Hematopoietic multipotent progenitor cell (in vitro differentiated cells): Measurements from ENCODE around the gene LIPG. TPM values are rescaled to one million over a fixed set of nuclear protein-coding genes. Genes with fewer than 3 reads are reported as not detected.

ENCODE experiments used
- DNase-seq, 3 donors: peaks; one replicate each; pipeline ENCODE4 v3.0.0-alpha.2; 2011 to 2015; ENCODE audit warnings: low read depth in 2 of 3, low spot score in 2 of 3
- total RNA-seq: library from RNA; depleted of rRNA; stranded (reverse); fragments of >200 nt; gene quantifications from one replicate; pipeline ENCODE4 v1.2.3, GENCODE V29; 2012

LIPG gene
- total RNA-seq, 1 donor: under 0.01 TPM

GRCh38 chr18:49546278-49546677, 15.6 kb upstream of the LIPG start:
- no peak for DNase-seq

- no peak for DNase-seq
Measured at GRCh38 chr18:49546719-49547273, 15.1 kb upstream of the LIPG start.

- DNase-seq: no peak
Measured at GRCh38 chr18:49547701-49548100, 14.2 kb upstream of the LIPG start.

- DNase-seq: no peak
Measured at GRCh38 chr18:49548229-49548636, 13.6 kb upstream of the LIPG start.

- DNase-seq: no peak
Measured at GRCh38 chr18:49550621-49551339, 11.1 kb upstream of the LIPG start.

- DNase-seq: no peak
Measured at GRCh38 chr18:49553003-49553402, 8.9 kb upstream of the LIPG start.

GRCh38 chr18:49555641-49556040, 6.2 kb upstream of the LIPG start:
- DNase-seq: no peak

- no peak for DNase-seq
Measured at GRCh38 chr18:49558356-49558755, 3.5 kb upstream of the LIPG start.

- DNase-seq: peak in 1 of 3 donors; percentile 48
Measured at GRCh38 chr18:49559326-49559931, 2.4 kb upstream of the LIPG start.

- no peak for DNase-seq
Measured at GRCh38 chr18:49560277-49560623, 1.6 kb upstream of the LIPG start.

- DNase-seq: no peak
Measured at GRCh38 chr18:49560624-49561288, 1.1 kb upstream of the LIPG start.

GRCh38 chr18:49562481-49563129, 748 bp downstream of the LIPG start:
- no peak for DNase-seq

- no peak for DNase-seq
Measured at GRCh38 chr18:49563130-49563540, 1.3 kb downstream of the LIPG start.

- no peak for DNase-seq
Measured at GRCh38 chr18:49563701-49564517, 2.1 kb downstream of the LIPG start.

- no peak for DNase-seq
Measured at GRCh38 chr18:49564518-49564834, 2.6 kb downstream of the LIPG start.

GRCh38 chr18:49565101-49565500, 3.2 kb downstream of the LIPG start:
- DNase-seq: no peak

- no peak for DNase-seq
Measured at GRCh38 chr18:49565612-49566011, 3.8 kb downstream of the LIPG start.

GRCh38 chr18:49566217-49566770, 4.4 kb downstream of the LIPG start:
- no peak for DNase-seq

- DNase-seq: no peak
Measured at GRCh38 chr18:49566985-49567384, 5.1 kb downstream of the LIPG start.

GRCh38 chr18:49569724-49570123, 7.9 kb downstream of the LIPG start:
- DNase-seq: no peak
